HEK293 (cell line): ENCODE results near the gene TMEM130.

Experiments
- FEZF1 ChIP-seq: fragments of 450-650 bp; formaldehyde crosslinking; IDR thresholded peaks from 2 replicates; pipeline ENCODE4 v1.5.1; 2016; ENCODE audit warnings: missing biosample characterization, missing genetic modification characterization
- GLIS1 ChIP-seq: fragments of 450-650 bp; formaldehyde crosslinking; IDR thresholded peaks from 2 replicates; pipeline ENCODE4 v1.5.1; 2016; ENCODE audit warnings: missing biosample characterization, missing genetic modification characterization
- RBAK ChIP-seq: fragments of 450-650 bp; formaldehyde crosslinking; IDR thresholded peaks from 2 replicates; pipeline ENCODE4 v1.5.1; 2016; ENCODE audit warnings: missing biosample characterization, missing genetic modification characterization
- SALL2 ChIP-seq: fragments of 450-650 bp; formaldehyde crosslinking; IDR thresholded peaks from 2 replicates; pipeline ENCODE4 v1.5.0; 2017; ENCODE audit warnings: missing biosample characterization, mild to moderate bottlenecking, missing genetic modification characterization, borderline replicate concordance
- WT1 ChIP-seq: fragments of 450-650 bp; formaldehyde crosslinking; IDR thresholded peaks from 2 replicates; pipeline ENCODE4 v1.5.1; 2016; ENCODE audit warnings: missing biosample characterization, missing genetic modification characterization
- ZBTB1 ChIP-seq: fragments of 450-650 bp; formaldehyde crosslinking; IDR thresholded peaks from 2 replicates; pipeline ENCODE4 v1.5.1; 2016; ENCODE audit warnings: missing biosample characterization, missing genetic modification characterization
- ZFHX2 ChIP-seq: fragments of 450-650 bp; formaldehyde crosslinking; conservative IDR thresholded peaks from 2 replicates; pipeline ENCODE4 v1.5.1; 2016; ENCODE audit warnings: missing biosample characterization, missing genetic modification characterization
- ZFP3 ChIP-seq: fragments of 450-650 bp; formaldehyde crosslinking; IDR thresholded peaks from 2 replicates; pipeline ENCODE4 v1.5.1; 2016; ENCODE audit warnings: low read depth, missing biosample characterization, missing genetic modification characterization
- ZFP69B ChIP-seq: fragments of 450-650 bp; formaldehyde crosslinking; IDR thresholded peaks from 2 replicates; pipeline ENCODE4 v1.5.1; 2016; ENCODE audit warnings: missing biosample characterization, missing genetic modification characterization
- ZNF174 ChIP-seq: fragments of 450-650 bp; formaldehyde crosslinking; IDR thresholded peaks from 2 replicates; pipeline ENCODE4 v1.5.0; 2017; ENCODE audit warnings: missing biosample characterization, mild to moderate bottlenecking, missing genetic modification characterization
- ZNF2 ChIP-seq: fragments of 450-650 bp; formaldehyde crosslinking; IDR thresholded peaks from 2 replicates; pipeline ENCODE4 v1.5.1; 2016; ENCODE audit warnings: missing biosample characterization, missing genetic modification characterization
- ZNF324 ChIP-seq: fragments of 450-650 bp; formaldehyde crosslinking; IDR thresholded peaks from 2 replicates; pipeline ENCODE4 v1.5.1; 2016; ENCODE audit warnings: missing biosample characterization, missing genetic modification characterization
- ZNF394 ChIP-seq: fragments of 450-650 bp; formaldehyde crosslinking; IDR thresholded peaks from 2 replicates; pipeline ENCODE4 v1.5.1; 2016; ENCODE audit warnings: missing biosample characterization, missing genetic modification characterization, mild to moderate bottlenecking, moderate library complexity, borderline replicate concordance
- ZNF600 ChIP-seq: fragments of 450-650 bp; formaldehyde crosslinking; IDR thresholded peaks from 2 replicates; pipeline ENCODE4 v1.5.1; 2016; ENCODE audit warnings: missing biosample characterization, missing genetic modification characterization
- ZNF629 ChIP-seq: fragments of 450-650 bp; formaldehyde crosslinking; IDR thresholded peaks from 2 replicates; pipeline ENCODE4 v1.5.1; 2017; ENCODE audit warnings: missing biosample characterization, missing genetic modification characterization
- TF ChIP-seq, protein P1 (sequence below): fragments of 450-650 bp; formaldehyde crosslinking; conservative IDR thresholded peaks from 2 replicates; pipeline ENCODE4 v1.5.1; 2016; ENCODE audit warnings: low read depth, missing biosample characterization, missing genetic modification characterization
- TF ChIP-seq, protein P2 (sequence below): fragments of 450-650 bp; formaldehyde crosslinking; IDR thresholded peaks from 2 replicates; pipeline ENCODE4 v1.5.1; 2016; ENCODE audit warnings: missing biosample characterization, missing genetic modification characterization
- TF ChIP-seq, protein P3 (sequence below): fragments of 450-650 bp; formaldehyde crosslinking; IDR thresholded peaks from 2 replicates; pipeline ENCODE4 v1.5.1; 2016; ENCODE audit warnings: missing biosample characterization, missing genetic modification characterization
- TF ChIP-seq, protein P4 (sequence below): fragments of 450-650 bp; formaldehyde crosslinking; IDR thresholded peaks from 2 replicates; pipeline ENCODE4 v1.5.1; 2017; ENCODE audit warnings: missing biosample characterization, missing genetic modification characterization
- TF ChIP-seq, protein P5 (sequence below): fragments of 450-650 bp; formaldehyde crosslinking; IDR thresholded peaks from 2 replicates; pipeline ENCODE4 v1.5.1; 2017; ENCODE audit warnings: missing biosample characterization, mild to moderate bottlenecking, missing genetic modification characterization, moderate library complexity

Gene TMEM130

DNA sequence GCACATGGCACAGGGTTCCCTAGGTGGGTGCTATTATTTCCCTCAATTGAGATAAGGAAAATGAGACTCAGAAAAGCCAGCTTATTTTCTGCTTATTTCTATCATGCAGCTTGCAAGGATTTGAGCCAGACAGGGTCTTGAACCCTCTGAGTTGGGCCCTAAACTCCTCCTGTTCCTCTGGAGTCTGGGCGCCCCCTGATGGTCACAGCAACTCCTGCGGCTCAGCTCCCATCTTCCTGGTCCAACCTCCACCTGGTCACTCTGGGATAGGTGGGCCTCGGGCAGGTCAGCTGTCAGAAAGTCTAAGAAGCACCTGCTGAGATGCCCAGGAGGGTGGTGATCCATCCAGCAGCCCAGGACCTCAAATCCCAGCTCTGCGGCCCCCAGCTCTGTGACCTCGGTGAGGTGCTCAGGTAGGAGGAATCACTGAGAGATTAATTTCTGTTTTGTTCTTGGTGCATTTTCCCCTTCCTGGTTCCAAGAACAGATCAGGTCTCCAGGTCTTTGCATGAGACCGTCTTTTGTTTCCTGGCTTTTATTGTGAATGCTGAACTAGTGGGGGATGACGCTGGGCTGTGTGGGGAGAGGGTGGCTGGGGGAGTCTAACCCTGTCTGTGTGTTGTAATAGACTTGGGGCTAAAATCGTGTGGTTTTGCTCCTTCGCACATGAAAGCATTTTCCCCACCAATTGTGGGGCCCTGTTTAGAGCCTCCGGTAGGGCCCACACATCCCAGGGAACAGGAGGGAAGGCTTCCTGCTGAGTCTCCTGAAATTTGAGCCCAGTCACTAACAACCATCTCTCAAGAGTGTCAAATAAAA lies 32.8 kb downstream of the TMEM130 start (continued):
- TF ChIP-seq ZBTB1 (tag by site-specific recombination) (no peak), ZNF2 (tag by site-specific recombination) (peak; percentile 56; the same call in 1 of the 2 replicates), ZNF600 (tag by site-specific recombination) (peak; percentile 18; the same call in 1 of the 2 replicates), ZNF324 (tag by site-specific recombination) (no peak), ZFHX2 (peak; percentile 74), ZNF394 (tag by site-specific recombination) (no peak; the same call in 1 of the 2 replicates), GLIS1 (tag by site-specific recombination) (peak; percentile 81), RBAK (tag by site-specific recombination) (no peak), ZNF629 (tag by site-specific recombination) (peak; percentile 56), FEZF1 (tag by site-specific recombination) (peak; percentile 85), WT1 (tag by site-specific recombination) (peak; percentile 94), ZFP69B (tag by site-specific recombination) (peak; percentile 100), ZNF174 (tag by site-specific recombination) (no peak), ZFP3 (no peak), SALL2 (tag by site-specific recombination) (no peak)
- TF ChIP-seq, protein P1, sequence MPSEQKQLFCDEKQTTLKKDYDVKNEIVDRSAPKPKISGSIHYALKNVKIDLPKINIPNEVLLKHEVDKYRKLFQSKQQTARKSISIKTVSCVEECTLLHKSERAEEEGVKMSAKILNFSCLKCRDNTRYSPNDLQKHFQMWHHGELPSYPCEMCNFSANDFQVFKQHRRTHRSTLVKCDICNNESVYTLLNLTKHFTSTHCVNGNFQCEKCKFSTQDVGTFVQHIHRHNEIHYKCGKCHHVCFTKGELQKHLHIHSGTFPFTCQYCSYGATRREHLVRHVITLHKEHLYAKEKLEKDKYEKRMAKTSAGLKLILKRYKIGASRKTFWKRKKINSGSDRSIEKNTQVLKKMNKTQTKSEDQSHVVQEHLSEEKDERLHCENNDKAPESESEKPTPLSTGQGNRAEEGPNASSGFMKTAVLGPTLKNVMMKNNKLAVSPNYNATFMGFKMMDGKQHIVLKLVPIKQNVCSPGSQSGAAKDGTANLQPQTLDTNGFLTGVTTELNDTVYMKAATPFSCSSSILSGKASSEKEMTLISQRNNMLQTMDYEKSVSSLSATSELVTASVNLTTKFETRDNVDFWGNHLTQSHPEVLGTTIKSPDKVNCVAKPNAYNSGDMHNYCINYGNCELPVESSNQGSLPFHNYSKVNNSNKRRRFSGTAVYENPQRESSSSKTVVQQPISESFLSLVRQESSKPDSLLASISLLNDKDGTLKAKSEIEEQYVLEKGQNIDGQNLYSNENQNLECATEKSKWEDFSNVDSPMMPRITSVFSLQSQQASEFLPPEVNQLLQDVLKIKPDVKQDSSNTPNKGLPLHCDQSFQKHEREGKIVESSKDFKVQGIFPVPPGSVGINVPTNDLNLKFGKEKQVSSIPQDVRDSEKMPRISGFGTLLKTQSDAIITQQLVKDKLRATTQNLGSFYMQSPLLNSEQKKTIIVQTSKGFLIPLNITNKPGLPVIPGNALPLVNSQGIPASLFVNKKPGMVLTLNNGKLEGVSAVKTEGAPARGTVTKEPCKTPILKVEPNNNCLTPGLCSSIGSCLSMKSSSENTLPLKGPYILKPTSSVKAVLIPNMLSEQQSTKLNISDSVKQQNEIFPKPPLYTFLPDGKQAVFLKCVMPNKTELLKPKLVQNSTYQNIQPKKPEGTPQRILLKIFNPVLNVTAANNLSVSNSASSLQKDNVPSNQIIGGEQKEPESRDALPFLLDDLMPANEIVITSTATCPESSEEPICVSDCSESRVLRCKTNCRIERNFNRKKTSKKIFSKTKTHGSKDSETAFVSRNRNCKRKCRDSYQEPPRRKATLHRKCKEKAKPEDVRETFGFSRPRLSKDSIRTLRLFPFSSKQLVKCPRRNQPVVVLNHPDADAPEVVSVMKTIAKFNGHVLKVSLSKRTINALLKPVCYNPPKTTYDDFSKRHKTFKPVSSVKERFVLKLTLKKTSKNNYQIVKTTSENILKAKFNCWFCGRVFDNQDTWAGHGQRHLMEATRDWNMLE = peak; percentile 23; the same call in 1 of the 2 replicates
- TF ChIP-seq, protein P2, sequence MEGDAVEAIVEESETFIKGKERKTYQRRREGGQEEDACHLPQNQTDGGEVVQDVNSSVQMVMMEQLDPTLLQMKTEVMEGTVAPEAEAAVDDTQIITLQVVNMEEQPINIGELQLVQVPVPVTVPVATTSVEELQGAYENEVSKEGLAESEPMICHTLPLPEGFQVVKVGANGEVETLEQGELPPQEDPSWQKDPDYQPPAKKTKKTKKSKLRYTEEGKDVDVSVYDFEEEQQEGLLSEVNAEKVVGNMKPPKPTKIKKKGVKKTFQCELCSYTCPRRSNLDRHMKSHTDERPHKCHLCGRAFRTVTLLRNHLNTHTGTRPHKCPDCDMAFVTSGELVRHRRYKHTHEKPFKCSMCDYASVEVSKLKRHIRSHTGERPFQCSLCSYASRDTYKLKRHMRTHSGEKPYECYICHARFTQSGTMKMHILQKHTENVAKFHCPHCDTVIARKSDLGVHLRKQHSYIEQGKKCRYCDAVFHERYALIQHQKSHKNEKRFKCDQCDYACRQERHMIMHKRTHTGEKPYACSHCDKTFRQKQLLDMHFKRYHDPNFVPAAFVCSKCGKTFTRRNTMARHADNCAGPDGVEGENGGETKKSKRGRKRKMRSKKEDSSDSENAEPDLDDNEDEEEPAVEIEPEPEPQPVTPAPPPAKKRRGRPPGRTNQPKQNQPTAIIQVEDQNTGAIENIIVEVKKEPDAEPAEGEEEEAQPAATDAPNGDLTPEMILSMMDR (tag by site-specific recombination) = peak; percentile 66
- TF ChIP-seq, protein P3, sequence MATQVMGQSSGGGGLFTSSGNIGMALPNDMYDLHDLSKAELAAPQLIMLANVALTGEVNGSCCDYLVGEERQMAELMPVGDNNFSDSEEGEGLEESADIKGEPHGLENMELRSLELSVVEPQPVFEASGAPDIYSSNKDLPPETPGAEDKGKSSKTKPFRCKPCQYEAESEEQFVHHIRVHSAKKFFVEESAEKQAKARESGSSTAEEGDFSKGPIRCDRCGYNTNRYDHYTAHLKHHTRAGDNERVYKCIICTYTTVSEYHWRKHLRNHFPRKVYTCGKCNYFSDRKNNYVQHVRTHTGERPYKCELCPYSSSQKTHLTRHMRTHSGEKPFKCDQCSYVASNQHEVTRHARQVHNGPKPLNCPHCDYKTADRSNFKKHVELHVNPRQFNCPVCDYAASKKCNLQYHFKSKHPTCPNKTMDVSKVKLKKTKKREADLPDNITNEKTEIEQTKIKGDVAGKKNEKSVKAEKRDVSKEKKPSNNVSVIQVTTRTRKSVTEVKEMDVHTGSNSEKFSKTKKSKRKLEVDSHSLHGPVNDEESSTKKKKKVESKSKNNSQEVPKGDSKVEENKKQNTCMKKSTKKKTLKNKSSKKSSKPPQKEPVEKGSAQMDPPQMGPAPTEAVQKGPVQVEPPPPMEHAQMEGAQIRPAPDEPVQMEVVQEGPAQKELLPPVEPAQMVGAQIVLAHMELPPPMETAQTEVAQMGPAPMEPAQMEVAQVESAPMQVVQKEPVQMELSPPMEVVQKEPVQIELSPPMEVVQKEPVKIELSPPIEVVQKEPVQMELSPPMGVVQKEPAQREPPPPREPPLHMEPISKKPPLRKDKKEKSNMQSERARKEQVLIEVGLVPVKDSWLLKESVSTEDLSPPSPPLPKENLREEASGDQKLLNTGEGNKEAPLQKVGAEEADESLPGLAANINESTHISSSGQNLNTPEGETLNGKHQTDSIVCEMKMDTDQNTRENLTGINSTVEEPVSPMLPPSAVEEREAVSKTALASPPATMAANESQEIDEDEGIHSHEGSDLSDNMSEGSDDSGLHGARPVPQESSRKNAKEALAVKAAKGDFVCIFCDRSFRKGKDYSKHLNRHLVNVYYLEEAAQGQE = peak; percentile 17; the same call in 1 of the 2 replicates
- TF ChIP-seq, protein P4, sequence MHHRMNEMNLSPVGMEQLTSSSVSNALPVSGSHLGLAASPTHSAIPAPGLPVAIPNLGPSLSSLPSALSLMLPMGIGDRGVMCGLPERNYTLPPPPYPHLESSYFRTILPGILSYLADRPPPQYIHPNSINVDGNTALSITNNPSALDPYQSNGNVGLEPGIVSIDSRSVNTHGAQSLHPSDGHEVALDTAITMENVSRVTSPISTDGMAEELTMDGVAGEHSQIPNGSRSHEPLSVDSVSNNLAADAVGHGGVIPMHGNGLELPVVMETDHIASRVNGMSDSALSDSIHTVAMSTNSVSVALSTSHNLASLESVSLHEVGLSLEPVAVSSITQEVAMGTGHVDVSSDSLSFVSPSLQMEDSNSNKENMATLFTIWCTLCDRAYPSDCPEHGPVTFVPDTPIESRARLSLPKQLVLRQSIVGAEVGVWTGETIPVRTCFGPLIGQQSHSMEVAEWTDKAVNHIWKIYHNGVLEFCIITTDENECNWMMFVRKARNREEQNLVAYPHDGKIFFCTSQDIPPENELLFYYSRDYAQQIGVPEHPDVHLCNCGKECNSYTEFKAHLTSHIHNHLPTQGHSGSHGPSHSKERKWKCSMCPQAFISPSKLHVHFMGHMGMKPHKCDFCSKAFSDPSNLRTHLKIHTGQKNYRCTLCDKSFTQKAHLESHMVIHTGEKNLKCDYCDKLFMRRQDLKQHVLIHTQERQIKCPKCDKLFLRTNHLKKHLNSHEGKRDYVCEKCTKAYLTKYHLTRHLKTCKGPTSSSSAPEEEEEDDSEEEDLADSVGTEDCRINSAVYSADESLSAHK (tag by site-specific recombination) = peak; percentile 72
- TF ChIP-seq, protein P5, sequence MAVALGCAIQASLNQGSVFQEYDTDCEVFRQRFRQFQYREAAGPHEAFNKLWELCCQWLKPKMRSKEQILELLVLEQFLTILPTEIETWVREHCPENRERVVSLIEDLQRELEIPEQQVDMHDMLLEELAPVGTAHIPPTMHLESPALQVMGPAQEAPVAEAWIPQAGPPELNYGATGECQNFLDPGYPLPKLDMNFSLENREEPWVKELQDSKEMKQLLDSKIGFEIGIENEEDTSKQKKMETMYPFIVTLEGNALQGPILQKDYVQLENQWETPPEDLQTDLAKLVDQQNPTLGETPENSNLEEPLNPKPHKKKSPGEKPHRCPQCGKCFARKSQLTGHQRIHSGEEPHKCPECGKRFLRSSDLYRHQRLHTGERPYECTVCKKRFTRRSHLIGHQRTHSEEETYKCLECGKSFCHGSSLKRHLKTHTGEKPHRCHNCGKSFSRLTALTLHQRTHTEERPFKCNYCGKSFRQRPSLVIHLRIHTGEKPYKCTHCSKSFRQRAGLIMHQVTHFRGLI = peak; percentile 56
